ENCODE data around the gene RAPGEF1.

The RAPGEF1 gene

DNA sequence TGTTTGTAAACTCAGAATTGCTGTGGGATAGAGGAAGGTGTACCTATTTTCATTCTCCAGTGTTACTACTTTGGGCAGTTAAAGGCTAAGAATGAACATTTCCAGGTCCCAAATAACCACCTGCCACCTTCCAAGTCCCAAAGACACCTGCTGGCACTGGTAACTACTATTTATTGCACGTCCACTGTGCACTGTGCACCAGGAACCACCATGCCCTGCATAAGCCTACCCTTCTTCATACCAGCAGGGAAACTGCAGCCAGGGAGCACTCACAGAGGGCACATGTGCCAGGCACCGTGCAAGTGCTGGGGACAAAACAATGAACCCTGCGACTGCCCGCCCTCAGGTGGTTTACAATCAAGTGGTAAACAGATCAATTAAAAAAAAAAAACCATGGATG lies 34.9 kb downstream of the RAPGEF1 start:
- DNase-seq, result no peak

DNA sequence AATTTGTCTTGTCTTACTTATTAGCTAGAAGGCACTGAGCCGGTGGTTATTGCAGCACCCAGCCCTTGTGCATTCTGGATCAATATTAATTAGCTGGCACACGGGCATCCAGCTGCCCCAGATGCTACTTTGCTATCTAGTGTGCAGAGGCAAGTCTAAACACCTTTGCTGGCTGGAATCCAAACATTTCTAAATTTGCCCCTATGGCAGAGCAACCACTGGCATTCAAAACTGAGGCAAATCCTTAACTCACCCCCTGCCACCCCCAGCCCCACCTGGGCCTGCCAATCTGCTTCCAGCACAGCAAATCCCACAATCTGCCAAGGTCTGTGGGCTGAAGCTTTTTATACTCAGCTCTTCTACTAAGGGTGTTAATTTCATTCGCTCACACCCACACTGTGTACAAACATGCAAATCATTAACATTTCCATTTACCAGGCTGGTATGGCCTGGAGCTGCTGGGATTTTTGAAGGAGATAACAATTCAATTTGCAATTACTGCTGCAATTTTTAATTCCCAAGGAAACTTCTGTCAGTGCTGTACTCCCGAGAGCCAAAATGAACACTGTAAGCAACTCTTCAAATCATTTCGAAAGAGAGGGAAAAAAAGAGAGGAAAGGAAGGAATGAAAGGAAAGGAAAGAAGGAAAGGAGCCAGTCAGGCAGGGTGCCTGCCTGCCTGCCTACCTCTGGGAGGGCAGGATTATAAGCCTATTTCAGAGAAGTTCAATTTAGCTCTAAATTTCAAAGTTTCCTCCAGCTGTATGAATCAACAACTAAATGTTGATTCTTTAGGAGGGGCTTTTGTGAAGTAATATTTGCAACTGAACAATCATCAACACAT lies 35.5 kb downstream of the RAPGEF1 start:
- no peak for DNase-seq

DNA sequence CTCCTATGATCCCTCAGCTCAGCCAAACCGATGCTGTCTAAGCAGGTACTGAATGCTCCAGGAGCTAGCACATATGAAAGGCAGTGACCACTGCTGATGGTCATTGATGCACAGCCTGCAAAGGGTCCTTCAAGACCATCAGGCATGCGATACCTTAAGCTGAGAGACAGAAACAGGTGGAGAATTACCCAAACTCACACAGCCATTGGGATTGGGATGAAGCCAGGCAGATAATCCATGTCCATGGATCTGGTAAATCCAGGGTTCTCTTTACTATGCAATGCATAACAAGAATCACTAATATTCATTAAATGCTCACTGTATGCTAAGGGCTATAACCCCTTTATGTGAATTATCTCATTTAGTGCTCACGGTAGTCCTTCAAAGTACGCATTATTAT lies 36.2 kb downstream of the RAPGEF1 start:
- DNase-seq, result no peak

DNA sequence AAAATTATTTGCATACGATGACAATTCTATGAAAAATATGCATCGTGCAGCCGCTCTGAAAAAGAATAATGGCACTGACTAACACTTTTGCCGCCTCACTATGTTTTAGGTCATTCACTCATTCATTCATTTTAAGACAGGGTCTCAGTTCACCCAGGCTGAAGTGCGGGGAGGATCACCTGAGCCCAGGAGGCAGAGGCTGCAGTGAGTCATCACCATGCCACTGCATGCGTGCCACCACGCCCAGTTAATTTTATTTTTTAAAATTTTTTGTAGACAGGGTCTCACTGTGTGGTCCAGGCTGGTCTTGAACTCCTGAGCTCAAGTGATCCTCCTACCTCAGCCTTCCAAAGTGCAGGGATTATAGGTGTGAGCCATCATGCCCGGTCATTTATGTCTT lies 37.0 kb downstream of the RAPGEF1 start:
- no peak for DNase-seq

DNA sequence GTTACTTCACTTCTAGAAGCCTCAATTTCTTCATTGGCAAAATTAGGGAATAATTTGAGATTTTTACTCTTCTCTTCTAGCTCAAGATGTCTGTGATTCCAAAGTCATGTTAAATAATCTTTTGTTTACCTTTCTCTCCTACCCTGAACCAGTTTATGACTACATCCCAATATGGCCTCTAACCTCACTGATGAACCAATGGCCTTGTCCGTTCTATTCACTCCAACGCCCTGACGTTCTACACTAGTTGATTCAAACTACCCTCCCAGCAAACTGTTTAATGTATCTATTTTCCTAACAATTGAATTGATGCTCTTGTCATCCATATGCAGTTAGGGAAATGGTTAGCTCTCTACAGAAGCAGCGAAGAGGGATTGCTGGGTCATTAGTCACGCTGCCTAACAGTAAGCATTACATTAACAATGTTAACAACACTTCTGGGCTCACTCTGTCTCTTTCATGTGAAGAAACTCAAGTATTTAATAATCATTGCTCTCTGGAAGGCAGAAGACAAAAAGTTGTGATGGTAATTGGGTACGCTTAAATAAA lies 38.0 kb downstream of the RAPGEF1 start:
- DNase-seq, result no peak

DNA sequence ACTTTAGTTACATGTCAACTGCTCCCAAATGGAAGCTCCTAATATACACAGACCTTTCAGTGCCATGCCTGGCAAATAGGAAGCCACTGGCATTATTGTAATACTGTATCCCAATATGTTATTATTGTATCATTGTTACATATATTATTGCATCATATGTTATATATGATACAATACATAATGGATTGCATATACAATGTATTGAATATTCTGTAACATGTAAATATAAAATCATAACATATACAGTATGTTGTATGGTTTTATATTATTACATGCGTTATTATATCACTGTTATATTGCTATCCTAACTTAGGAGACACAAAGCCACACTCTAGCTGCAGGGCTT lies 38.5 kb downstream of the RAPGEF1 start:
- no peak for DNase-seq

DNA sequence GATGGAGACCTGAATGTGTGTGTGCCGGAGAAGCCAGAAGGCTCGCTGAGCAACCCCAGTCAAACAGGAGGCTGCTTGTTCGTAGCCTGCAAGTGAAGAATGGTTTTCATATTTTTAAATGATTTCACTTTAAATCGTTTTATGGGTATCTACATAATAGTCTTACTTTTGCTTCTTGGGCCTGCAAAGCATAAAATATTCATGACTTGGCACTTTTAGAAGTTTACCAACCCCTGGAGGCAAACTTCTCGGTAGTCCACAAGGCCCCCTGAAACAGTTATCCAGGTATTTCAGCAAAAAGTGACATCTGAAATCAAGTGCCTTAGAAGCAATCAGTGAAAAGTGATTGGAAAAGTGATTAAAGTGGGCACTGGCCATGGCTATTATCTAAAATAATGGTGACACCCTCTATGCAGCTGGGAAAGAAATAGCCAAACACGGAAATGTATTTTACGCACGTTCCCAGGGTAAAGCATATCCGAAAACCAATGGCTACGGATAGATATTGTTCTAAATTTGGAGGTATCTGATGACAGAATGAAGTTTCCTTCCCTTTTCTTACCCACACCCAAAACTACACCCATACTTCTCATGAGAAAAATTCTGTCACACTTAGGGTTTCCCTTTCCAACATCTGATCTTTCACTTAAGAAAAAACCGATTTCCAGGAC lies 39.0 kb downstream of the RAPGEF1 start:
- no peak for DNase-seq

DNA sequence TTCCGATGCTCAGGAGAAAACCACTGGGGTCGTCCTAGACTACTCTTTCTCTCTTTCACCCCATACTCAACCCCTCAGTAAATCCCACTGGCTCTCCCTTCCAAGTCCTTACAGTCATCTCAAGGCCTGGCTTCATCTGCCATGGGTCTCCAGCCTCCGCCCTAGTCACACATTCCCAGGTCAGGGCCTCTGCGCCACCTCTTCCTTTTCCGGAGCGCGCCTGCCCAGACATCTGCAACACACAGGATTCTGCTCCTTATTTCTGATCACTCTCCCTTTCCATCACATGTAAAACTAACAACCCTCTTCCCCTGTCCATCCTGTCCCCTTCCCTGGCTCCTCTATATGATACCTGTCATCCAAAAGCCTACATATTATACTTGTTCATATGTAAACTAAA lies 39.8 kb downstream of the RAPGEF1 start:
- no peak for DNase-seq

DNA sequence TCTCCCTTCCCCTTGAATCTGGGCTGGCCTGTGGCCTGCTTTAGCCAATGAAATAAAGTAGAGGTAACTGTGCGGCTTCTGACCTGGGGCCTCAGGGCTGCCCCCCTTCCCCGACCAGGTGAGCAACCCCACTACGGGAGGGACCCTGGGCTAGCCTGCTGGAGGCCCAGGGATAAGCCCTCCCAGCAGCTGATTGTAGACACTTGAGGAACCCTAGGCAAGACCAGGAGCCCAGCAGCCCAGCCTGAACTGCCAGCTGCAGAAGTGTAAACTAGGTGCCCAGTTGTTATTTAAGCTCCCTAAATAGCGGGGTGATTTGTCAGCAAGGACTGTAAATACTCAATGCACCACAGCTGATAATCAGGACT lies 41.3 kb downstream of the RAPGEF1 start:
- no peak for DNase-seq

DNA sequence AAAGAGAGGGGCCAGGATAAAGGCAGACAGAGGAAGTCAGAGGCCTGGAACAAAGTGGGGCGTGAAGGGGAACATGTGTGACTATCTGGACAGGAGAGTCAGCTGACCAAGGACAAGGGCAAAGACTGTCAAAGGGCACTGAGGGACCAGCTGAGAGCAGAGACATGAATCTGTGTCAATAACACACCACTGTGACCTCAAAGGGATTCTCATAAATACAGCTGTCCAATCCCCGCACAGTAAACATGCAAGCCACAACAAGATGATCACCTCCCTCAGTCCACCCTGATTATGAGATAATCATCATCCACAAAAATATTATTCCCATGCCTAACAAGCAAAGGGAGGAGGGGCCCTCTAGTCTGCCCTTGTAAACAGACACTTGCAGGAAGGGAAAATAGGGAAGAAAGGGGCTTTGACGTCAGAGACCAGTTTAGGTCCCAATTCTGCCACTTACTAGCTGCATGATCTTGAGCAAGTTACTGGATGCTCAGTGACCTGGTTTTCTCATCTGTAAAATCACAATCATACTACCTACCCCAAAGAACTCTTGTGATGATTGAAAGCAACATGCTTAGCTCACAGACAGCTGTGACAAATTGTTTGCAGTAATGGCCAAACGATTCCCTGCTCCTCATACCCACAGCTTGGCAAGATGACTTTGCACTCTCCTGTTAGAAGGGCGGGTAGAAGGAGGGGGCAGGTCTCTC lies 41.8 kb downstream of the RAPGEF1 start:
- no peak for DNase-seq

DNA sequence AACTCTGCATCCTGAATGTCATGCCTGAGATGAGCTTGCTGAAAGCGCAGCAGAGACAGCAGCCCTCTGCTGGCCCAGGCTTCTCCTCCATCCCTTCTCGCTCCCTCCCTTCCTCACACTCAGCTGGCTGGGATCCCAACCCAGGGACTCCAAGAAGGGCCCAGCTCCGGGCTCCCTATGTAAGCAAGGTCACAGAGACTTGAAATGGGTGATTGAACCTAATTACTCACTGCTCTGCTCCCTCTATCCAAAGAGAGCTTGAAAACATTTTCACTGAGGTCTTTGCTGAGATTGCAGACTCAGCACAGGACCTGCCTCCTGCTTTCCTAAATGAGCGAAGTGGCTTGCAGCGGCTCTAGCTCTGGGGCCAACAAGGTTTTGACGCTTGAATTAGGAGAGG lies 42.8 kb downstream of the RAPGEF1 start:
- no peak for DNase-seq

DNA sequence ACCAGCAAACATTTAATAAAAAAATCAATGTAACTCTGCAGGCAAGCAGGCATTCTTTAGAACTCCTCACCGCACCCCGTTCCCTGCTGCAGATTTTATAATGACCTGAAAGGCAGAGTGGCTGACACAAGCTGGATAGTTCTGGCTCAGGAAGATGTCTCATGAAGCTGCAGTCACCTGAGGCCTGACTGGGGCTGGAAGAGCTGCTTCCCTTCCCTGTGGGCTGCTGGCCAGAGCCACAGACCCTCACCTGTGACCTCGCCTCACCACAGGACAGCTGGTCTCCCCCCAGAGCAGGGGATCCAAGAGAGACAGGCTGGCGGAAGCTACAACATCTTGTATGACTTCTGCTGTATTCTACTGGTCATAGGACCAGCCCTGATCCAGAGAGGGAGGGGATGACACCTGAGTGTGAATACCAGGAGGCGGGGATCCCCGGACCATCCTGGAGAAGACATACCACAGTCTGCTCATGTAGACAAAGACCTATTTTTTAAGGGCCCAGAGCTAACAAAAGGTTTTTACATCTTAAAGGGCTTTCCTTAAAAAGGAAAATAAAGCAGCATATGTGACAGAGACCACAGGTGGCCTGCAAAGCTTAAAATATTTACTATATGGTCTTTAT lies 43.9 kb downstream of the RAPGEF1 start:
- DNase-seq, result no peak

DNA sequence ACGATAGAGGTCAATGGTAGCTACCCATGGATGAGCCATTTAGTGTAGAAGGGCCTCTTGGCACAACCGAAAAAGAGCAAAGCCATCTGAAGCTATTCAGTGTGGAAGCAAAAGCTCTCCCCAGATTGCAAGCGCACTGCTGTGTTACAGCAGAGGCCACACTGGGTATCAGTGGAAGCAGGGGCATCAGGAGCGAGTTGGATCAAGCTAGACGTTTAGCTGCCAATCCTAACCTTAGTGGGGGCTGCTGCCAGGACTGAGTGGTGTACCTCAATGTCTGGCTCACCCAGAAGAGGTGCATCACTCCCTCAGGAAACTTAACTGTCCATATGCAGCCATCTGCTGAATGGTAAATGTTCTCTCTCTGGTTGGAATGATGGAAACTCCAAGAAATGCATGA lies 44.5 kb downstream of the RAPGEF1 start:
- no peak for DNase-seq

DNA sequence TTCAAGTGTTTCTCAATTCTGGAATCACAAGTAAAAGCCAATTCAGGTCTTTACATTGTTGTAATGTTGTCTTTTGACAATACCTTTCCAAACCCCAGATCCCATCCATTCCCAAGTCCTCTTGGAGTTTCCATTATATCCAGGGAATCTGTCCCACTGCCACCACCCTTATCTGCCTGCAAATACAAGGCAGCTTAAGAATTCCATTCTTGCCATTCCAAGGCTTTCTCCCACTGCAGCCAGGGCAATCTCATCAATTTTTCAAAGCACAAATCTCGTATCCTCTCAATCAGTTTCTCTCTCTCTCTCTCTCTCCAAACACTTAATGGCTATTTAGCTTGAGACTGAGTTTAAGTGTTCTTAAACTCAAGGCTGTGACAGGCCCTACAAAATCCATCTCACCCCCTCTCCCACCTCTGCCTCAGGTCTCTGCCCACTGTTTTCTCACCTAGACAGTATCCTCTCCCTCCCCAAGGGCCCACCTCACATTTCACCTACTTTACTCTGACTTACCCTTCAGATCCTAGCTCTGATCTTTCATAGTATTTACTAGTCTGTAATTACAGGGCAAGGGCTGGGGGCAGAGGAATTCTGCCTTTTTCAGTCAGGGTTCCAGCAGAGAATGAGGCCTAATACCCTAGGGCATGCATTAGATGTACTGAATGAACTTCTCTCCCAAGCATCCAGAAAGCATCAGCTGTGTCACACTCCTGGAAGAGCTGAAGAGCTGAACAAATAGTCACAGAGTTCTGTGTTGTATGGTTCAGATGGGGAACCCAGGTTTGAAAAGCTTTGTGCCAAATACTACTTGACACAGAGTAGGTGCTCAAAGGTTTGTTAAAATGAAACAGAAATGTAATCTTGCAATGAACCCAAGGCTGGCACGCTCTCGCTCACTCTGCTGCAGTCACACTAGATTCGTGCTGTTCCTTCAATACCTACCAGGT lies 46.0 kb downstream of the RAPGEF1 start:
- no peak for DNase-seq

DNA sequence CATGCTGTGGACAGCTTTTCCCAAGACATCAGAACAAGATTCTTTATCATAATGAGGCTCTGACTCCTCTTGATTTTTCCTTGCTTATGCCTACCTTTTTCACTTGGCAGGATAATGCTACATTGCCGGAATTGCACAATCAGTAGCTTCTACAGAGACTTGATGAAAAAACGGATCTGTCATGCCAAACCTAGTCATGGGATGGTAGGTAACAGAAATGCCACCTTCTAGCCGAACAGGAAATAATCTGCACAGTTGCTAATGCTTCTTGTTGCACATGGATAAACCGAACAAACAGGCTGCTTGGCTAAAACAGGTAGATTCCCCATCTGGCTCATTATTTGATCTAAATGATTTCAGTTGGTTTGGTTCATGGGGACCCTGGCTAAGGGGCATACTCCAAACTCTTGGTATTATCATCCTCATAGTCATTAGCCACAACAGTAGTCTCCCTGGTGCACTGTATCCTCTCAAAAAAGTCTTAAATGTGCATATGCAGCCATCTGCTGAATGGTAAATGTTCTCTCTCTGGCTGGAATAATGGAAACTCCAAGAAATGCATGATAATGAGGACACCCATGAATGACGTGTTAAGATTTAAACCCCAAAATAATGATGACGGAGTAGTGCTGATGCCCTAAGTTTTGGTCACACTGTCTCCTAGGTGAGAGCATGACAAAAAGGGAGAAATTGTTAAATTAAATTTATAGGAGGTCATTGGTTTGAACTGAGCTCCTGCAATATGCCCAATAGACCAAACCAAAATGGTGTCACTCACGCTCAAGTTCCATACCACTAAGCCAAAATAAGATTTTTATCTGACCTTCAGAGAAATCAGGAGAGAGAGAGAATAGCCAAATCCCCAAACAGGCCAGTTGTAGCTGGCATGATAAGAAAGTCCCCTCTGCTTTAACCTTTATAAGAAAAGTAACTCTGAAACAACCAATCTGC lies 47.0 kb downstream of the RAPGEF1 start:
- no peak for DNase-seq

DNA sequence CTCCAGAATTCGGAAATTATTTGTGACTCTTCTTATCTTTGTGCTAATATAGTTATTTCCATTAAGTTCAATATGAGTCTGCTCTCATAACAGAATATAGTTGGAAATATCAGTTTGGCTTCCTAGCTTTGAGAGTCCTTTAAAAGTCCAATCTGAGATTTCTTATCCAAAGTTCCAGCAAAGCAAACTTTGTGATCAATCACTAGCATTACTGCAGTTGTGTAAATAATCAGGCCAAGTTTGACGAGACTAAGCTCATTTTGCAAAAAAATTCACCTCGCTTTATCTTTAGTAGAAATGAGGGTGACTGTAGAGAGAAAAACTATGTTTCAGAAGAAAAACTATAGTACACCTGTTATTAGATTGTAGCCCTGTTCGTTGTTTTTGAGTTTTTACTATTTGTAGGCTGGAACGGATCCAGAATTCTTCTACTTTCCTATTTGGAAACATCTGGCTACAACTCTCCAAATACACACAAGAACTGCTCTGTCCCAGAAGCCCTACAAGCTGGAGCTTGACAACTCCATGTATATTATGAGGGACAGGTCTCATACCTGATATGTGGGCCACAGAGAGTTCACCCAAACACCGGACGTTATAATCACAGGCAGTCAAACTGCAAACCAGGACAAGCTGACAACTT lies 47.8 kb downstream of the RAPGEF1 start:
- DNase-seq, result no peak

DNA sequence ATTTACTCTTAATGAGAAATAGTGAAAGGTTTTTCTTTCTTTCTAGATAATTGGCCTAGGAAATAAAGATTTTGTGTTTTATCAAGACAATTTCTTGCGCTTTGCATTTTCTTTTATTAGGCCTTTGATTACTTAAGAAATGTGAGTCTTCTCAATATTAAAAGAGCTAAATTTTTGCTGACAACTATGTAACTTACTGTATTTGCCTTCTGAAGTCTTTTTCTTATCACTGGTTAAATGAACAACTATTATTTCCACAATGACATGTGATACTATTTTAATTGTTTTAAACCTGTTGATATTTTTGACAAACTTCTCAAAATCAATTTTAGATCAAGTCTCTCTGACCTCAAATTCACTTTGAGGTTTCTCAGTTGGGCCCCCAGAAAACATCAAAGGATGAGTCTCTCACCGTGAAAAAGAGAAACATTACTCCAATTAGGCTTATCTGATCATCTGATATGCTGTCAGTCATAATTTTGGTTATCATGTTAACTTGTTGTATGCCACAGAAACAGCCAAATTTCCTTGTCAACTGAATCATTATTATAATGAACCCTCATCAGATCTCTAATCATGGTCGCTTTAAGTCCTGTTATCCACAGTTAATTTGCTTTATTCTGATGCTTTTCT lies 48.8 kb downstream of the RAPGEF1 start:
- DNase-seq, result no peak

DNA sequence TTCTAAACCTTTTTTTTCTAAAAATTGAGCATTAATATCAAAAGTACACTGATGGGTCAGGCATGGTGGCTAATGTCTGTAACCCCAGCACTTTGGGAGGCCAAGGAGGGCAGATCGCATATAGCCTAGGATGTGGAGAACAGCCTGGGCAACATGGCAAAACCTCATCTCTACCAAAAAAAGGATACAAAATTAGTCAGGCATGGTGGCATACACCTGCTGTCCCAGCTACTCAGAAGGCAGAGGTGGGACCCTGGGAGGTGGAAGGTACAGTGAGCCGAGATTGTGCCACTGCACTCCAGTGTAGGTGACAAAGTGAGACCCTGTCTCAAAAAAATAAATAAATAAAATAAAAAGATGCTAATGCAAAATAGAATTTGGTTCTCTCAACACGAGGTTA lies 49.4 kb downstream of the RAPGEF1 start:
- no peak for DNase-seq

DNA sequence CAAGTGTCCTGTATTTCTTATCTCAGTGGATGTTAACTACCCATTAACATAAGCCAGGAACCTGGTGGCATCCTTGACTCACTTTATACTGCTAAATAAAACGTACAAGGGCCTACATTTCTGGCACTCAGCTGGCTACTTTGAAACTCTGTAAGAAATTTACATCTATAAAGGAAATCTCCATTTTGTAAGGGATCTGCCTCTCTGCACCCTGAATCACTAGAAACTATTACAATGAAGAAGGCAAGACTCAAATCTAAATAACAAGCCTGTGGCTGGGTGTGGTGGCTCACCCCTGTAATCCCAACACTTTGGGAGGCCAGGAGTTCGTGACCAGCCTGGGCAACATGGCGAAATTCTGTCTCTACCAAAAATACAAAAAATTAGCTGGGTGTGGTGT lies 51.5 kb downstream of the RAPGEF1 start:
- no peak for DNase-seq
